HG03442 (cell line): Measurements from ENCODE around the gene MBD5.
A peak's percentile ranks its signal among the peaks of the same experiment; 100 is the strongest.

Experiments
- ATAC-seq: cut with Tn5 transposase; IDR thresholded peaks from one replicate; pipeline ENCODE4 v1.9.1; 2021; ENCODE audit warnings: mild to moderate bottlenecking, moderate library complexity; ENCODE audit not compliant: unreplicated experiment

The MBD5 gene

DNA sequence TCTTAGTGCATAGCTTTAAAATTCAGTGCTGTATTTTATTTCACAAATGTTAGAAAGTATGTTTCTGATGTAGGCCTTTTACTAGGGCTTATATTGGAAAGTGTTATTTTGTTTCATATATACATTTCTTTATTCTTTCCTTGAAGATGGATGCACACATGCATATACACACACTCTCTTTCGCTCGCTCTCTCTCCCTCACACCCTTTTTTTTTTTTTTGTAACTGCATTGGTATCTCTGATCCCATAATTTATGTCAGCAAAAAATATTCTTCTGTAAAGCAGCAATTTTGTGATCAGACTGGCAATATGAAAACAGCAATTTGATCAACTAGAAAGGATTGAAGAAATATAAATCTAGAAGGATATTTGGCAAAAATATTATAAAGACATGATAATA is 2.0 kb downstream of the MBD5 start:
- no peak for ATAC-seq

DNA sequence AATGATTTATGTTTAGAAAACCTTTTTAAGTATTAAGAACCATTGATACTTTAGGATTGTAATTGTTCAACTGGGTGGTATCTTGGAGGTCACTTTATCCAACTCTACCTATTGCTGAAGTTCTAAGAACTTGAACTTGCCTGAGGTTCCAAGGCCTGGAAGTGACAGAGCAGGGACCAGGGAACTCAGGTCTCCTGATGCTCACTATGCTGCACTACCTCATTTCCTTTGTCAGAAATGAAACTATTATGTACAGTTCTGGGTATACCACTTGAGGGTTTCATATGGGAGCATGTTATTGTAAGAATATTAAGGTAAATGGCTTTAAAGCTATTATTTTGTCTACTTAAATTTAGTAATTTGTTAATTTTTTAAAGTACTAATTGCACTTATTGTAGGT is 3.0 kb downstream of the MBD5 start:
- peak; percentile 30 for ATAC-seq

DNA sequence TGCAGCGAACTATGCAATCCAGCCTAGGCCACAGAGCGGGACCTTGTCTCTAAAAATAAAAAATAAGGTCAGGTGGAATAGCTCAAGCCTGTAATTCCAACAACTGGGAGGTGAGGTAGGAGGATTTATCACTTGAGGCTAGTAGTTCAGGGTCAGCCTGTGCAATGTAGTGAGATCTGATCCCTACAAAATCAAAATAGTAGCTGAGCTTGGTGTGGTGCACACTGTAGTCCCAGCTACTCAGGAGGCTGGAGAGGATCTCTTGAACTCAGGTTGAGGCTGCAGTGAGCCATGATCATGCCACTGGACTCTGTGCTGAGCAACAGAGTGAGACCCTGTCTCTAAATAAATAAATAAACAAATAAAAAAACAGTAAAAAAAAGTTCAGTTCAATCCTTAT is 5.7 kb downstream of the MBD5 start:
- ATAC-seq, result no peak

DNA sequence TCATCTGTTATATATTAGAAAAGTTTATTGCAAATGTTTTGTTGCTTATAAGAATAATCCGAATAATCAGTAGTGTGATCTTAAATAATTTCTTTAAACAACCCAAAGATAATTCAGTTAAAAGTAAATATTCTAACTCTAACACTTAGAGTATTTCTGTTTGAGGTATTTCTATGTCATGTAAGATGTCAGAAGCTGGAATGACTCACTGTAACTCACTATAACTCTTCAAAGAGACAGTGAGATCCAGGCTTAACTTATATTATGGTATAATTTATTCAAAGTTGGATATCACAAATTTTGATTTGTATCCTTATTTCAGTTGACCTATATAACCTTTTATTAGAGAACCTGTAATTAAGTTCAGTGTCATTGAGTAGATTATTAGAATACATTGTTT is 6.9 kb downstream of the MBD5 start:
- no peak for ATAC-seq

GRCh38 chr2:148028781-148029180 is 7.9 kb downstream of the MBD5 start:
- no peak for ATAC-seq

- no peak for ATAC-seq
These were observed 10.3 kb downstream of the MBD5 start for GRCh38 chr2:148031152-148031551.

DNA sequence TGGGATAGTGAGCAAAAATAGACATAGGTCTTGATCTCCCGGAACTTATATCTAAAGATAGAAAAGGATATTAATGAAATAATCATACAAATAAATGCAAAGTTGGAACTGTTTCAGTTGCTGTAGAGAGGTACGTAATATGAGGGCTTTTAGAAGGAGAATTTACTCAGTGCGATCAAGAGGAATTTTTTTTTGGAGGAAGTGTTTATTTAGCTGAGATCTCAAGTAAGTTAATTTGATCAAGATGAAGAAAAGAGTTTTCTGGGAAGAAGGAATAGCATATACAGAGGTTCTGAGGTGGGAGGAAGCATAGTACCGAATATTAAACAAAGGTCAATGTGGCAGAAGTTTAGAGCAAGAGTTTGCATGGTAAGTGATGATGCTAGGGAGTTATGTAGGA is 11.3 kb downstream of the MBD5 start:
- ATAC-seq, result no peak

- no peak for ATAC-seq
These were observed 18.9 kb downstream of the MBD5 start for GRCh38 chr2:148039783-148040182.

DNA sequence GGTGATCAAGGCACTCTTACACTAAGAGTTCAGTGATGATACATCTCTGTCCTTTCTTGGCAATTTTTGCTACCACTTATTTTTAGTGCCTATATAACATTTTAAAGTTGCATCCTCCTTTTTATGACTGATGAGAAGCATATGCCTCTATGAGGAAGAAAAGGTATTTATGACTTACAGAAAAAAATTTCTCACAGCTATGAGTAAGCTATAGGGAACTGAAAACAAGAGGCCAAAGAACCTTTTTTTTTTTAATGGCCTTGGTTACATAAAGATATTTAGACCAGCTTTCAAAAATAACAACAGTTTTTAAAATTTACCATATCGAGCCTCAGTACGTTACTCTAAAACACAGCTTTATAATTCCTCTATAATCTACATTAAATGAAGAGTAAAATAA is 21.3 kb downstream of the MBD5 start:
- peak; percentile 93 for ATAC-seq

- no peak for ATAC-seq
These were observed 23.4 kb downstream of the MBD5 start for GRCh38 chr2:148044322-148044721.

DNA sequence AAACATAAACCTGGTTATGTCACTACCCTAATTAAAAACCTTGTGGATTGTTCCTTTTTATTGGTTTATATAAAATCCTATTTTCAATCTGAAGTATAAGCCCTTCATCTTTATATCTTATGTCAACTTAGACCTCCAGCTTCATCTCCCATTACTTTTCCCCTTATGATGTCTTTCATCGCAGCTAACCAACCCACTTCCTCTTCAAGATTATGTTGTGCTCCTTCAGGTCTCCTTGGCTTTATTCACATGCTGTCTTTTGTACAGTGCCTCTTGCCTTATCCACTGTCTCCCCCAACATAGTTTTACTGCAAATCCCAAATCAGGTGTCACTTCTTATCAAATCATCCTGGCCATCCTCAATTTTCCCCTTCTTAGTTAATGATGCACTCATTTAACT is 25.9 kb downstream of the MBD5 start:
- no peak for ATAC-seq

DNA sequence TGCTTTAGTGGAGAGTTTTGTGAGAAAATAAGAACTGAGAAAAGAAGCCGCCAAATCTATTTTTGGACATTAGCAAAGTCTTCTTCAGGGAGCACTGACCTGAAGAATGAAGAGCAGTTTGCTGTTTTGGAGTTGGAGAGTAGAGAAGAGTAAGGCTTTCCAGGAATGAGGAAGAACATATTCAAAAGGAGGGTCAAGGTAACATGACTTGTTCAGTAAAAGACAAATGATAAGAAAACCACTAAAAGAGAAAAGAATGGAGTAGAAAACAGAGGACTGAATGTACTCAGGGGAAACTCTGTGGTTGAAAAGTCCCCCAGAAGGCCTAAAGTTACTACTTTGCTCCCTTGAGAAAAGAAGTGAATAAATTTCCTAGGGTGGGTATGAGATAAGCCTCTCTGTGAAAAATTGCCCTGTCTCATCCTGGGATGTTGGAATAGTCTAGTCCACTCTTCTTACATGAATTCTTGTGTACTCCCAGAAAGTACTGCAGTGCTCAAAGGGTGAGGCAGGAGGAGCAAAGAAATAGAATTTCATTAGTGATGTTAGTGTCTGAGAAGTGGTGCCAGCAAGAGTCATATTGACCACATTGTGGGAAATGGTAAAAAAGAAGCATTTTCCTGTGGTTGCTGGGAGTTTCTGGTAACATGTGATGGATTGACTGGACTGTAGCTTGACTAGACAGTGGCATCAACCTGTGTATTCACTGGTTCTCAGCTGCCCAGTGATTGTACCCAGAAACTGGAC is 27.8 kb downstream of the MBD5 start:
- peak; percentile 68 for ATAC-seq

- ATAC-seq, result no peak
These were observed 28.4 kb downstream of the MBD5 start for GRCh38 chr2:148049284-148049683.

DNA sequence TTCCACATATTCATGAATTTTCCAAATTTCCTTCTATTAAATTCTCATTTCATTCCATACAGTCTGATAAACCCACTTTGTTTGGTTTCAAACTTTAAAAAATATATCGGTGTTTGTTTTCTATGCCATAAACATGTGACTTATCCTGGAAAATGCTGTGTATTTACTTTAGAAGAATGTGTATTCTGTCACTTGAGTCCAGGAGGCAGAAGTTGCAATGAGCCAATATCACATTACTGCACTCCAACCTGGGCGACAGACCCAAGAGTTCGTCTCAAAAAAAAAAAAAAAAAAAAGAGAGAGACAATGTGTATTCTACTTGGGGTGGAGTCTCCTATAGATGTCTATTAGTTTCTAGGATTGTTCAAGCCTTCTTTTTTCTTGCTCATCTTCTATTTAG is 31.8 kb downstream of the MBD5 start:
- no peak for ATAC-seq

GRCh38 chr2:148058641-148059040 is 37.8 kb downstream of the MBD5 start:
- ATAC-seq, result no peak

- no peak for ATAC-seq
These were observed 42.7 kb downstream of the MBD5 start for GRCh38 chr2:148063633-148064032.

- ATAC-seq, result no peak
These were observed 45.0 kb downstream of the MBD5 start for GRCh38 chr2:148065936-148066335.

- ATAC-seq, result no peak
These were observed 46.9 kb downstream of the MBD5 start for GRCh38 chr2:148067801-148068200.

DNA sequence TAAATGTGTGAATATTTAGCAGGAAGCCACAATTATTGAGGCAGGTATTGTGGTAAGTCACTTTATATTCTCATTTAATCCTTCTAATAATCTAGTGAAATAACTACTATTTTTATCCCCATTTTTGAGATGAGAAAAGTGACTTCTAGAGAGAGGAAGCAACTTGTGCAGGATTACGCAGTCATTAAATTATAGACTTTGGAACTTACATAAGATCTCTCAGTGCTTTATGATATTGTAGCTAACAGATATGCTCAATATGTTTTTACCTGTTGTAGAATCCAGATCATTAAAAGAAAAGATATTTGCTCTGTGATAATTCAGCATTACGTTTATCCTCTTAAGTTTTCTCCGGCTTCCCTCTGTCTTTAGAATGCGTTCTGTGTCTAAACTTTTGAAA is 50.5 kb downstream of the MBD5 start:
- ATAC-seq, result no peak

DNA sequence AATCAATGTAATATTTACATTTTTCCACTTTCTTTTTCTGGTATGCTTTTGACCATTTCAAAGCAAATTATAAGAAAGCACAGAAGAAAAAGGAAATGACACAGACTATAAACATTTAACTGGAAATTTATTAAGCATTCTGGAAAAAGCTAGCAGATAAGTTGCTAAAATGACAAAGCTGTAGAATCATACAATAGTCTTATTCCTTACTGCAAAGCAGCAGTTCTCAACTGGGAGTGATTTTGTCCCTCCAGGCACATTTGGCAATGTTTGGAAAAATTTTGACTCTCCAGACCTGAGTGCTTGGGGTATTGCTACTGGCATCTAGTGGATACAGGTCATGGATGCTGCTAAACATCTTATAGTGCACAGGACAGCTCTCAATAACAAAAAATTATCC is 75.1 kb downstream of the MBD5 start:
- ATAC-seq, result no peak

DNA sequence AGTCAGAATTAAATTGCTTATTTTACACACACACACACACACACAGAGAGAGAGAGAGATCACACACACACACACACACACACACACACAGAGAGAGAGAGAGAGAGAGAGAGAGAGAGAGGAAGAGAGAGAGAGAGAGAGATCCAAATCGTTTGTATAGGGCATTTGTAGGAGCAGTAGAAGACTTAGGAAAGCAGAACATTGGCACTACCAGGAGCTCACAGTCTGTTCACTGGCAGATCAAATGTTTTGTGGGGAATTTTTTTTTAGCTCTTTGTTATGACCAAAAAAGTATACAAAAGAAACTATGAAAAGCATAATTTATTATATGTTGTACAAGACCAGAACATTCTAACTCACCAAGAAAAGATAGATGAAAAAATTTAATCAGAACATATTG is 81.8 kb downstream of the MBD5 start:
- no peak for ATAC-seq

- ATAC-seq, result no peak
These were observed 83.1 kb downstream of the MBD5 start for GRCh38 chr2:148103946-148104345.

GRCh38 chr2:148106331-148106730 is 85.4 kb downstream of the MBD5 start:
- no peak for ATAC-seq
